Activated naive CD8-positive, alpha-beta T cell treated with anti-CD3 and anti-CD28 coated beads, Interleukin-2, amount 50 U/mL, for 16 hours (primary cell): ENCODE data around the gene CHRFAM7A.
"Not testable (repeated sequence)": the region's sequence is repeated elsewhere in the genome, so short reads cannot be mapped to it uniquely, and the experiment has no call there.

Experiments
- DNase-seq: peaks from one replicate; pipeline ENCODE4 v3.0.0-alpha.2; 2020; ENCODE audit warnings: low read depth, low spot score

The CHRFAM7A gene

DNA sequence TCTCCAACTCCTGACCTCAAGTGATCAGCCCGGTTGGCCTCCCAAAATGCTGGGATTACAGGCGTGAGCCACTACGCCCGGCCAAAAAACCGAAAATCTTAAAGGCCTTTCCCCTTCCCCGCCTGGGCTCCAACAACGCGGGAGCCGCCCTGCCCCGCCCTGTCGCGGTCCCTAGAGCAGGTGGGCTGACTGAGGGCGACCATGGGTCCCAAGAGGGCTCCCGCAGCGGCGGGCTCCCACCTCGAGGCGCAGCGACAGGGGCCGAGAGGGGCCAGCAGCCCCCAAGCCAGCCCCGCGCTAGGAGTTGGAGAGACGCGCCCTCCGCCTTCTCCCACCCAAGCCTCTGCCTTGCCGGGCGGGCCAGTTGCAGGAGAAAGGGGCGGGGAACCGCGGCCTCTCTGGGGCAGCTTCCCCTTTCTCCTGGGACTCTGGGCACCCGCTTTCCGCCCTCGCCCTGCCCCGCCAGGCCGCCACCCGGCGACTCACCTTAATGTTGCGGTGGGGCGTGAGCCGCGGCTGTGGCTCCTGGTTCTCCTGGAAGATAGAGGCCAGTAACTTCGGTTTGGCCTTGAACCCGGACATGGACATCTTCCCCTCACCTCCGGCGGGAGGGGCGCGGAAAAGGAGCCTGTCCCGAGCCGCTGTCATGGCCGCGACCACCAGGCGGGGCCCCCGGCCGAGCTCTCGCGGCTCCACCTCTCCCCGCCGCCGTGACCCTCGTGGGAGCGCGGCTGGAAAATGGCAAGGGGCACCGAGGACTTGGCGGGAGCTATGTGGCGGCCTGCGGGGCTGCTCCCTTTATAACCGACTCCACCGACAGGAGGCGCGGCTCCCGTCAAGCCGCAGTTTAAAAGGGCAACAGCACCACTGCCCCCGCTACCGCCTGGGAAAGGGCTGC lies at the start of gene CHRFAM7A:
CHRFAM7A (minus strand) TSS at position 775 of the 898 bp plus-strand sequence. CDS start 10,189 bp downstream, outside the sequence.
- not testable (repeated sequence) for DNase-seq

DNA sequence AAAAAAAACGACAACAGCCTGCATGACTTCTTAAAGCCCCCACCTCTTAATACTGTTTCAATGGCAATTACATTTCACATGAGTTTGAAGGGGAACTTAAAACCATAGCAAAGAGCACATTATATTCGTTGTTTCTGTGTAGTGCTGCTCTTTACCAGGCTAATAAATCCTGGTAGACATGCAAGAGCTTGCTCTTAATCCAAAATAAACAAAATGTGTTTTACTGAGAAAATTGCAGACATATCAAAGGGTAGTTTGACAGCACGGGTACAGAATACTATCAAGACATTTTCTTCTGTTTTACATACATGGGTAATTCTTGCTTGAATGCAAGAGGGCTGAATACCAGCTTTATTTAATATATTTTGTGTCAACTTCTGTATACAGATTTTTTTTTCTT lies 45.0 kb upstream of the CHRFAM7A start:
- DNase-seq: not testable (repeated sequence)

- not testable (repeated sequence) for DNase-seq
Observed at GRCh38 chr15:30435878-30436277, 42.5 kb upstream of the CHRFAM7A start.

DNA sequence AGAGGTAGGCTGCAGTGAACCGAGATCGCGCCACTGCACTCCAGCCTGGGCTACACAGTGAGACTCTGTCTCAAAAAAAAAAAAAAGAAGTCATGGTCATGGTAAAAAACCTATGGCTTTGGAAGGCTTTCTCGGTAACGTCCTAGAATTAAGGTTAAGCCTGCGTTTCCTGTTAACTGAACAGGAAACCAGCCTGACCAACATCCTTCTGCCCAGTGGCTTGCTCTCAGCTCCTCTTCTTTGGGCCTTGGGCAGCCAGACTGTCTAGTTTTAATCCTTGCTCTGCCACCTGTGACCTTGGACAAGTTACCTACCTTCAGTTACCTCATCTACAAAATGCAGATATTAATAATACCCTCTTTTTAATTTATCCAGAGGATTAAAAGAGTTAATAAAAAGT lies 27.4 kb upstream of the CHRFAM7A start:
- not testable (repeated sequence) for DNase-seq

- not testable (repeated sequence) for DNase-seq
Observed at GRCh38 chr15:30414160-30414559, 20.8 kb upstream of the CHRFAM7A start, which contains the start of gene GOLGA8R. TSS of gene GOLGA8R (minus strand) at chr15:30414260. CDS start at chr15:30414162, 98 bp downstream.

DNA sequence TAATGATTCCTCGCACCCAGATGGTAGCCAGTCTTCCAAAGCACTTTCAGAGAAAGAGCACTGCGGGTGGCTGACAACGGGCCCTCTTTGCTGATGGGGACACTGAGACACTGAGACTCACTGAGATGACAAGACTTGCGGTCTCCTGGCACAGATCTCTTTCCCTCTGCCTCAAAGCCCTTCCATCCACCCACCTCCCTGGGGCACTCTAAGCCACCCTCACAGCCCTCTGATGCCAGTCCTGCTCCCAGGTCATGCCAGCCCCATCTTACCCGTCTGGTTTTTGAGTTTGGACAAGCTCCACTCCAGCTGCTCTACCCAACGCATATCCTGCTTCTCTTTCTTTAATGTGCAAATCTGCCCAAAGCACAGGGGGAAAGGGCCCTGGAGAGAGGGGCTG lies 14.3 kb upstream of the CHRFAM7A start:
- DNase-seq: not testable (repeated sequence)

DNA sequence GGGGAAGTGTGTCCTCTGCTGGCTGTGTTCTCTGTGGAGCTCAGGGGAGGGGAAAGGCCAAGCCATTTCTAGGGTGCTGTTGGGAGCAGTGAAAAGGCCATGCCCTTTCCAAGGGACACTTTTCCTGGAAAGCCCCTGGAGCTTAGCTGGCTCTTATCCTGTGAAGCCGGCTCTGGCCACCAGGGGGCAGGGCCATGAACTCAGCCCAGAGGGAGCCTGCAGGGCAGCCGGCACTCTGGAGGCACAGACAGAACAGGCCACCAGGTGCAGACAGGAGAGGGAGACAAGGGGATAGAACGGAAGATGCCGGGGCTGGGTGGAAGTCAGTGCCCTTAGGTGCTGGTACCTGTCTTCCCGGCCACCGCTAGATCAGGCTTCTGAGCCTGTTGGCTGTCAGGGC lies 5.6 kb upstream of the CHRFAM7A start:
- DNase-seq: peak; percentile 25

DNA sequence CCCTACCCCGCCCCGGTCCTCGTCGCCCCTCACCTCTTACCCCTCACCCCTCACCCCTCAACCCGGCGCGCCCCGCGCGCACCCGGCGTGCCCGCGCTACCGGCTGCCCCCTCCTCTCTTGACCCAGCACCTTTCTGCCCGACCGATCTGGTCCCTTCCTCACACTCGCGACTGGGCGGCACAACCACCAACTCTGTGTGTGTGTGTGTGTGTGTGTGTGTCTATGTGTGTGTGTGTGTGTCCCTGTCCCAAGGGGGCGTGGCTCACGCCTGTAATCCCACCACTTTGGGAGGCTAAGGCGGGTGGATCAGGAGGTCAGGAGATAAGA lies 288 bp upstream of the CHRFAM7A start:
- not testable (repeated sequence) for DNase-seq

DNA sequence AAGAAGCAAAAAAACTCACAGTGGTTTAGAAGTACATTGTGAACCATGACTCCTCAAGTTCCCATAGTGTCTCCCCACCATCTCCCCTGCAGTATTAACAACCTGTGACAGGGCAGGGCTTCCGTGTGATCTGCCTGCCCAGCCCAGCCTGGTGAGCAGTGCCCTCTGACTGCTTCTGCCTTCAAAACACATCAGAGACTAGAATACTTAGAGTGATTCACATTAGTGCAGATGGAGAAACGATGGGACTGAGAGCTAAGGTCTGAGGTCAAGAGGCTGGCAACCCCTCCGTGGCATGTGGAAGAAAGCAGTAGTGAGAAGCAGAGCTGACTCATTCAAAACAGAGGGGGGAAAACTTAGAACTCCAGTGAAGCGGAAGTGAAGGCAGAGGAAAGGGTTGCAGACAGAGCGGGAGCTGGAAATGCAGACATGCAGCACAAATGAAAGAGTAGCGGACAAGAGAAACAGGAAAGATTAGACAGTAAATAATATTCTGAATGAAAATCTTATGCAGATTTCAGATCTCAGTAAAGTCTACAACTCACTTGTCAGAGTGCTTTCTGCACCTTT lies 6.9 kb downstream of the CHRFAM7A start:
- not testable (repeated sequence) for DNase-seq

DNA sequence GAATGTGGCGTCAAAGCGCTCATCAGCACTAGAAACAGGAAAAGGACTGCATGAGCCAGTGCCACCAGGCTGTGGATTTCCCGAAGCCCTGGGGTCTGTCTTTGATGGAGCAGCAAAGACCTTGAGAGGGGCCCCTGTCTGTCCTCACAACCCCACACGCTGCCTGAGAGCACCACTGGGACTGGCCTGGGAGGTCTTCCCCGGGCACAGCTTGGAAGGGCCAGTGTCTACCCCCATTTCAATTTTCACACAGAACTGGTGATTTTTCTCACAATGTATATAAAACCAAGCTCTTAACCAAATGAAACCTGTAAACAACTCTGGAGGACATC lies 16.3 kb downstream of the CHRFAM7A start:
- not testable (repeated sequence) for DNase-seq

- not testable (repeated sequence) for DNase-seq
Observed at GRCh38 chr15:30376375-30377081, 16.8 kb downstream of the CHRFAM7A start.

GRCh38 chr15:30375872-30376271 lies 17.5 kb downstream of the CHRFAM7A start:
- not testable (repeated sequence) for DNase-seq

- DNase-seq: not testable (repeated sequence)
Observed at GRCh38 chr15:30374862-30375261, 18.5 kb downstream of the CHRFAM7A start.

DNA sequence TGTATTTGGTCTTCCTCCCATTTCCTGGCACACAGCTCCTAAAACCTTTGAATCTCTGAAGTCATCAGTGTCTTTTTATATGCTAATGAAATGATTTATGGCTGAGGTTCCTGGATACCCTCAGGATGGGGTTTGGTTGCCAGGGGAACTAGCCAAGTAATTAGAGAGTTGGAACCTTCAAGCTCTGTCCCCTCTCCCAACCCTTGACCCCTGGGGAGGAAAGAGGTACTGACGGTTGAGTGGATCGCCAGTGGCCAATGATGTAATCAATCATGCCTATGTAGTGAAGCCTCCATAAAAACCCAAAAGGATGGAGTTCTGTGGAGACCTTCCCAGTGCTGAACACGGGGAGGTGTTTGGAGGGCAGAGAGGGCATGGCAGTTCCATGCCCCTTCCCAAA lies 25.1 kb downstream of the CHRFAM7A start:
- DNase-seq: not testable (repeated sequence)

DNA sequence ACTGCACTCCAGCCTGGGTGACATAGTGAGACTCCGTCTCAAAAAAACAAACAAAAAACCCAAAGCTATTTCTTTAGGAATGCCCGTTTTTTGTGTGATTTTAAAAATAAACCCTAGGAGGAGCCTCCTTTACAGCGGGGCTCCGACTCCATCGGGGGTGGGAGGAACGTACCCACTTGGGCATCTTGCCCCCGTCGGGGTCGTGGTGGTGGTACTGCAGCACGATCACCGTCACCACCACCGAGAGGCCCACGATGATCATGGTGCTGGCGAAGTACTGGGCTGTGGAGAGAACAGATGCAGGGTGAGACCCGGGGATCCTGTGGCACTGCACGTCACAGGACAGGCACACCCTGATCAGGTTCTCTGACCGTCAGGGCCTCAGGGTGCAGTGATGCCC lies 26.1 kb downstream of the CHRFAM7A start:
- DNase-seq: not testable (repeated sequence)

GRCh38 chr15:30361404-30361803 lies 31.9 kb downstream of the CHRFAM7A start:
- not testable (repeated sequence) for DNase-seq

- not testable (repeated sequence) for DNase-seq
Observed at GRCh38 chr15:30360990-30361389, 32.4 kb downstream of the CHRFAM7A start.

DNA sequence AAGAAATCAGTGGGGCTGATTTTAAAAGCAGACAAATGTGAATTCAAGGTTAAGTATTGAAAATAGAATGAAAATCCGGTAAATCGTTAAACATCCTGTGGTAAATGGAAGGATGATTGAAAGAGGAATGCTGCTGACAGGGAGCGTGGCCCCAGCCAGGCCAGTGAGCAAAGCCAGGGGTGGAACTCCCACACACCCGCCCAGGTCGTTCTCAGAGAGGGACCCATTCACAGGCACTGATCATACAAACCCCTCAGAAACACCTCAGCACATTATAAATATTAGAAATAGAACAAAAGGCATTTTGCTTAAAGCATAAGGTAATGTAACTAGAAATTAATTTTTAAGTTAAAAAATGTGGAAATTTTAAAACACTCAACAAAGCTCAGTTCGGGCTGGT lies 38.3 kb downstream of the CHRFAM7A start:
- not testable (repeated sequence) for DNase-seq

GRCh38 chr15:30349803-30350202 lies 43.5 kb downstream of the CHRFAM7A start:
- not testable (repeated sequence) for DNase-seq

GRCh38 chr15:30336584-30336983 lies 56.8 kb downstream of the CHRFAM7A start:
- DNase-seq: not testable (repeated sequence)

GRCh38 chr15:30334152-30334551 lies 59.2 kb downstream of the CHRFAM7A start:
- not testable (repeated sequence) for DNase-seq

- DNase-seq: not testable (repeated sequence)
Observed at GRCh38 chr15:30326145-30326544, 67.2 kb downstream of the CHRFAM7A start.
